Loucy (cell line): ENCODE results near the gene DLX1.

Experiments
- EZH2phosphoT487 ChIP-seq: fragments of 200-600 bp; IDR thresholded peaks from 2 replicates; pipeline ENCODE4 v1.6.1; 2018; ENCODE audit warnings: antibody characterized with exemption, mild to moderate bottlenecking, moderate library complexity, borderline replicate concordance
- TF ChIP-seq, protein P1 (sequence below): fragments of 200-600 bp; sonication (generic); conservative IDR thresholded peaks from 2 replicates; pipeline ENCODE4 v1.5.1; 2014; ENCODE audit warnings: mild to moderate bottlenecking, antibody characterized with exemption, low read length

DNA sequence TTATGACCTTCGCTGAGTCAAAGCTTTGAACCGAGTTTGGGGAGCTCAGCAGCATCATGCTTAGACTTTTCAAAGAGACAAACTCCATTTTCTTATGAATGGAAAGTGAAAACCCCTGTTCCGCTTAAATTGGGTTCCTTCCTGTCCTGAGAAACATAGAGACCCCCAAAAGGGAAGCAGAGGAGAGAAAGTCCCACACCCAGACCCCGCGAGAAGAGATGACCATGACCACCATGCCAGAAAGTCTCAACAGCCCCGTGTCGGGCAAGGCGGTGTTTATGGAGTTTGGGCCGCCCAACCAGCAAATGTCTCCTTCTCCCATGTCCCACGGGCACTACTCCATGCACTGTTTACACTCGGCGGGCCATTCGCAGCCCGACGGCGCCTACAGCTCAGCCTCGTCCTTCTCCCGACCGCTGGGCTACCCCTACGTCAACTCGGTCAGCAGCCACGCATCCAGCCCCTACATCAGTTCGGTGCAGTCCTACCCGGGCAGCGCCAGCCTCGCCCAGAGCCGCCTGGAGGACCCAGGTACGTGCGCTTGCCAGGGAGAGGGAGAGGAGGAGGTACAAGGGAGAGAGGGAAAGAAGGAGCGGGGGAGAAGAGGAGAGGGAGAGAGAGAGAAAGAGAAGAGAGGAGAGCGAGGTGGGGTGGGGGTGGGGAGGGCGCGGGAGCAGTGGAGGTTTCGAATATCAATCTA, at the start of gene DLX1:
- TF ChIP-seq, protein P1, sequence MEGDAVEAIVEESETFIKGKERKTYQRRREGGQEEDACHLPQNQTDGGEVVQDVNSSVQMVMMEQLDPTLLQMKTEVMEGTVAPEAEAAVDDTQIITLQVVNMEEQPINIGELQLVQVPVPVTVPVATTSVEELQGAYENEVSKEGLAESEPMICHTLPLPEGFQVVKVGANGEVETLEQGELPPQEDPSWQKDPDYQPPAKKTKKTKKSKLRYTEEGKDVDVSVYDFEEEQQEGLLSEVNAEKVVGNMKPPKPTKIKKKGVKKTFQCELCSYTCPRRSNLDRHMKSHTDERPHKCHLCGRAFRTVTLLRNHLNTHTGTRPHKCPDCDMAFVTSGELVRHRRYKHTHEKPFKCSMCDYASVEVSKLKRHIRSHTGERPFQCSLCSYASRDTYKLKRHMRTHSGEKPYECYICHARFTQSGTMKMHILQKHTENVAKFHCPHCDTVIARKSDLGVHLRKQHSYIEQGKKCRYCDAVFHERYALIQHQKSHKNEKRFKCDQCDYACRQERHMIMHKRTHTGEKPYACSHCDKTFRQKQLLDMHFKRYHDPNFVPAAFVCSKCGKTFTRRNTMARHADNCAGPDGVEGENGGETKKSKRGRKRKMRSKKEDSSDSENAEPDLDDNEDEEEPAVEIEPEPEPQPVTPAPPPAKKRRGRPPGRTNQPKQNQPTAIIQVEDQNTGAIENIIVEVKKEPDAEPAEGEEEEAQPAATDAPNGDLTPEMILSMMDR = no peak
- no peak for TF ChIP-seq EZH2phosphoT487
